ENCODE measurements around the gene TMA7. TPM values are rescaled to one million over a fixed set of nuclear protein-coding genes. Genes with fewer than 3 reads are reported as not detected.

The TMA7 gene
- total and polyA plus RNA-seq, 2 of the 13 experiments (the other 11 are each of a cell fraction or from before 2014, with no cell fraction given): 100 to 486 TPM

- WGBS (ENCODE audit: low lambda C conversion rate): 20% methylated on average over 3 of the region's 3 CpGs
- no peak overlapping the region for H3K27ac ChIP-seq (ENCODE audit: extremely low read length, insufficient read depth, low read length)
- no peak overlapping the region for H2AFZ ChIP-seq (ENCODE audit: low read length)
- FAIRE-seq (no peak), ATAC-seq (no peak), DNase-seq (ENCODE audit: low spot score) (no peak)
- H3K36me3 ChIP-seq (replicated peaks in 1 of 2; ENCODE audit: control insufficient read depth in 1 of 2, insufficient read depth in 2 of 2, low read length in 2 of 2): no peaks in the 10 kb centered on the region
- no peak overlapping the region for H3K9ac ChIP-seq (ENCODE audit: insufficient read depth, low read depth, low read length)
- ChIA-PET POLR2A (interaction anchor here (1.0 kb wide), 1 partner anchor 44 kb away, joined by 3 read pairs; the partner anchor contains the start of genes CCDC51 and TMA7), CTCF (ENCODE audit: low intra/inter-chr PET ratio, low total read pairs) (no interaction called here)
- no TSS peak for BruUV-seq (replicated peaks)
- no peaks in the 10 kb centered on the region; a peak in 1 of 5 replicates for H3K27me3 ChIP-seq (ENCODE audit: control insufficient read depth in 1 of 2, insufficient read depth in 2 of 2, low read length in 2 of 2)
- H3K79me2 ChIP-seq (ENCODE audit: insufficient read depth, low read length): no peaks in the 10 kb centered on the region
- no peak for TF ChIP-seq DRAP1 (CRISPR knock-in tag; IDR thresholded peaks at IDR 0.05)
- no peak overlapping the region for H3K4me2 ChIP-seq (ENCODE audit: low read depth, low read length)
- H3K4me3 ChIP-seq (replicated peaks in 1 of 3; ENCODE audit: insufficient read depth in 1 of 3, low read depth in 2 of 3, low read length in 3 of 3): no peak overlapping the region
- in situ Hi-C loops (cut with HindIII; ENCODE audit: extremely low pct_ligation_motif_present, low pct_unique_long_range_greater_than_20kb) (no loop called here), intact Hi-C loops (cut with micrococcal nuclease; ENCODE audit: unreplicated experiment) (no loop called here)
- H3K4me1 ChIP-seq (ENCODE audit: insufficient read depth, low read length): peaks cover 17% of the 10 kb centered on the region
- H3K9me3 ChIP-seq (ENCODE audit: low read length): no peaks in the 10 kb centered on the region
- H4K20me1 ChIP-seq (ENCODE audit: insufficient read depth, low read length): peaks cover 4% of the 10 kb centered on the region; the same call in 1 of the 2 replicates
Observed at GRCh38 chr3:48395714-48396113, 44.3 kb upstream of the TMA7 start.

GRCh38 chr3:48397767-48398681, 42.0 kb upstream of the TMA7 start:
- DNase-seq (ENCODE audit: low spot score) (no peak), ATAC-seq (peak; percentile 30), FAIRE-seq (no peak)
- ChIA-PET POLR2A (interaction anchor here (0.7 to 4.0 kb wide), 3 partner anchors 31 to 42 kb away, joined by 3 to 59 read pairs (median 7); partner anchors contain the start of gene CCDC51), CTCF (ENCODE audit: low intra/inter-chr PET ratio, low total read pairs) (interaction anchor here (1.3 to 4.8 kb wide), 2 partner anchors 37 to 38 kb away, joined by 4 to 117 read pairs; no protein-coding TSS in a partner anchor)
- no peak overlapping the region for H3K9ac ChIP-seq (ENCODE audit: insufficient read depth, low read depth, low read length)
- no peaks in the 10 kb centered on the region for H3K36me3 ChIP-seq (replicated peaks in 1 of 2; ENCODE audit: control insufficient read depth in 1 of 2, insufficient read depth in 2 of 2, low read length in 2 of 2)
- in situ Hi-C loops (cut with HindIII; ENCODE audit: extremely low pct_ligation_motif_present, low pct_unique_long_range_greater_than_20kb) (no loop called here), intact Hi-C loops (cut with micrococcal nuclease; ENCODE audit: unreplicated experiment) (no loop called here)
- H3K27ac ChIP-seq (ENCODE audit: extremely low read length, insufficient read depth, low read length): no peak overlapping the region
- H3K4me3 ChIP-seq (replicated peaks in 1 of 3; ENCODE audit: insufficient read depth in 1 of 3, low read depth in 2 of 3, low read length in 3 of 3): no peak overlapping the region
- no TSS peak for BruUV-seq (replicated peaks)
- H3K79me2 ChIP-seq (ENCODE audit: insufficient read depth, low read length): no peaks in the 10 kb centered on the region
- 31% methylated on average over 5 of the region's 9 CpGs for WGBS (ENCODE audit: low lambda C conversion rate)
- H3K9me3 ChIP-seq (ENCODE audit: low read length): no peaks in the 10 kb centered on the region
- H3K27me3 ChIP-seq (ENCODE audit: control insufficient read depth in 1 of 2, insufficient read depth in 2 of 2, low read length in 2 of 2): no peaks in the 10 kb centered on the region; a peak in 1 of 5 replicates
- no peak overlapping the region for H2AFZ ChIP-seq (ENCODE audit: low read length)
- H3K4me2 ChIP-seq (ENCODE audit: low read depth, low read length): no peak overlapping the region
- peaks cover 4% of the 10 kb centered on the region; the same call in 1 of the 2 replicates for H4K20me1 ChIP-seq (ENCODE audit: insufficient read depth, low read length)
- peaks cover 17% of the 10 kb centered on the region for H3K4me1 ChIP-seq (ENCODE audit: insufficient read depth, low read length)
- TF ChIP-seq ZNF629 (CRISPR knock-in tag; conservative IDR thresholded peaks at IDR 0.05) (no peak), CEBPZ (IDR thresholded peaks at IDR 0.05; ENCODE audit: low read length) (no peak), ZNF326 (CRISPR knock-in tag; IDR thresholded peaks at IDR 0.05; ENCODE audit: borderline replicate concordance) (peak; percentile 69; the same call in 1 of the 2 replicates), STAG1 (CRISPR knock-in tag; IDR thresholded peaks at IDR 0.05) (no peak), TFAP4 (IDR thresholded peaks at IDR 0.05; ENCODE audit: borderline replicate concordance, low read depth) (no peak), ZNF576 (CRISPR knock-in tag; IDR thresholded peaks at IDR 0.05) (no peak), REXO4 (CRISPR knock-in tag; IDR thresholded peaks at IDR 0.05; ENCODE audit: borderline replicate concordance) (no peak), MXD1 (CRISPR knock-in tag; IDR thresholded peaks at IDR 0.05) (peak; percentile 28; the same call in 1 of the 2 replicates), TBP (CRISPR knock-in tag; IDR thresholded peaks at IDR 0.05) (no peak), SNAPC2 (CRISPR knock-in tag; IDR thresholded peaks at IDR 0.05) (no peak)
